HG03039 (cell line): ENCODE results near the gene CFDP1.
A peak's percentile ranks its signal among the peaks of the same experiment; 100 is the strongest.
"Not testable (repeated sequence)": the region's sequence is repeated elsewhere in the genome, so short reads cannot be mapped to it uniquely, and the experiment has no call there.

Experiments
- ATAC-seq: cut with Tn5 transposase; IDR thresholded peaks from one replicate; pipeline ENCODE4 v1.9.1; 2021; ENCODE audit warnings: mild to moderate bottlenecking, moderate library complexity; ENCODE audit not compliant: unreplicated experiment

Gene CFDP1

GRCh38 chr16:75272097-75272551 lies 161.2 kb downstream of the CFDP1 start:
- ATAC-seq = no peak

DNA sequence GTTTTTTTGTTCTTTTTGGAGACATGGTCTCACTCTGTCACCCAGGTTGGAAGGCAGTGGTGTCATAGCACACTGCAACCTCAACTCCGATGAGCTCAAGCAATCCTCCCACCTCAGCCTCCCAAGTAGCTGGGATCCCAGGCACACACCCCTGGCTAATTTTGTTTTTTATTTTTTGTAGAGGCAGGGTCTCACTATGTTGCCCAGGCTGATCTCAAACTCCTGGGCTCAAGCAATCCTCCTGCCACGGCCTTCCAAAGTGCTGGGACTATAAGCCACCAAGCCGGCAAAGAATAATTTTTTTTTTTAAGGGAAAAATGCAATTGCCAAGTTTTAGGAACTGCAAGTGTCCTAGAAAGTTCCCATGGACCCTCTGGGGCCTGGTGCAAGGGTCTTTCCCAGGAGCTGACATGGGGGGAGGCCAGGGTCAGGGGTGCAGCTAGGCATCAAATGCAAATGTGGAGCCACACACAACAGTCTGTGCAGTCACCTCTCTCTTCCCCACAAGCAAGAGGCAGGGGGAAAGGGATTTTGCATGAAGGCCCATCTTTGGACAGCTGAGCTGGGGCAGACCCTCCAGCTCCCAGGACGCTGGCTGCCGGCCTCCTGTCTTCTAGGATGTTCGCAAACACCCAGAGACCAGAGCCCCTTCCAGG lies 161.7 kb downstream of the CFDP1 start:
- ATAC-seq = no peak

DNA sequence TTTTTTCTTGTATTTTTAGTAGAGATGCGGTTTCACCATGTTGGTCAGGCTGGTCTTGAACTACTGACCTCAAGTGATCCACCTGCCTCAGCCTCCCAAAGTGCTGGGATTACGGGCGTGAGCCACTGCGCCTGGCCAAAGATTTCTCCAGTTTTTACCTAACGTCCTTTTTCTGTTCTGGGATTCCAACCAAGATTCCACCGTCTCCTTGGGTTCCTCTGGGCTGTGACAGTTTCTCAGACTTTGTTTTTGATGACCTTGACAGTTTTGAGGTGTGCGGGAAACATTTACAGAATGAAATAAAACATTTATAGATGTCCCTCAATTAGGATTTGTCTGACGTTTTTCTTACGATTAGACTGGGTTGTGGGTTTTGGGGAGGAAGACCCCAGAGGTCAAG lies 163.9 kb downstream of the CFDP1 start:
- ATAC-seq = not testable (repeated sequence)

DNA sequence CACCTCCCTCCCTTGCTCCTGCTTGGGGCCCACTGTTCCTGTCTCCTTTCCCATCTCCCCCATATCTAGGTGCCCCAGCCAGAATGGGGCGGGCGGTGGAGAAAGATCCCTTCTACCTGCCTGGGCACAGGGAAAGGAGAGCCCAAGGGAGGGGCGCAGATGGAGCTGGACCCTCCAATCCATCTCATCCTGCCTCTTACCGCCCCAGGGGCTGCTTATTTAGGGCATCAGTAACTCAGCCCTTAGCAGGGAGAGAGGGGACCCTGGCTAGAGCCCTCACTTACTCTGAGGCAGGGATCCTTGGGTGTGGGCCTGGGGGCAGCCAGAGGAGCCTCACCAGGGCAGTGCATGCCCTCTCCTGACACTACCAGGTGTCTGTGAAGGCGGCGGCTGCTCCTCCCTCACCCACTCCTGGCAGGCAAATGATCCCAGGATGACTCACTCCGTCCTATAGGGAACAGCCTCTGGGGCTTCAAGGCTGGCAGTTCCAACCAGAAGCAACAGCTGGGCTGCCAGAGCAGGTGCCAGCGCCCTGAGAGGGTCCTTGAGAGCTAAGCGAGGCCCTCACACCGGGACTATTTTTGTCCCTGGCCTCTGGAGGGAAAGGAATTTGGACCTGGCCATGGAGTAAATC lies 165.6 kb downstream of the CFDP1 start:
- ATAC-seq = no peak

DNA sequence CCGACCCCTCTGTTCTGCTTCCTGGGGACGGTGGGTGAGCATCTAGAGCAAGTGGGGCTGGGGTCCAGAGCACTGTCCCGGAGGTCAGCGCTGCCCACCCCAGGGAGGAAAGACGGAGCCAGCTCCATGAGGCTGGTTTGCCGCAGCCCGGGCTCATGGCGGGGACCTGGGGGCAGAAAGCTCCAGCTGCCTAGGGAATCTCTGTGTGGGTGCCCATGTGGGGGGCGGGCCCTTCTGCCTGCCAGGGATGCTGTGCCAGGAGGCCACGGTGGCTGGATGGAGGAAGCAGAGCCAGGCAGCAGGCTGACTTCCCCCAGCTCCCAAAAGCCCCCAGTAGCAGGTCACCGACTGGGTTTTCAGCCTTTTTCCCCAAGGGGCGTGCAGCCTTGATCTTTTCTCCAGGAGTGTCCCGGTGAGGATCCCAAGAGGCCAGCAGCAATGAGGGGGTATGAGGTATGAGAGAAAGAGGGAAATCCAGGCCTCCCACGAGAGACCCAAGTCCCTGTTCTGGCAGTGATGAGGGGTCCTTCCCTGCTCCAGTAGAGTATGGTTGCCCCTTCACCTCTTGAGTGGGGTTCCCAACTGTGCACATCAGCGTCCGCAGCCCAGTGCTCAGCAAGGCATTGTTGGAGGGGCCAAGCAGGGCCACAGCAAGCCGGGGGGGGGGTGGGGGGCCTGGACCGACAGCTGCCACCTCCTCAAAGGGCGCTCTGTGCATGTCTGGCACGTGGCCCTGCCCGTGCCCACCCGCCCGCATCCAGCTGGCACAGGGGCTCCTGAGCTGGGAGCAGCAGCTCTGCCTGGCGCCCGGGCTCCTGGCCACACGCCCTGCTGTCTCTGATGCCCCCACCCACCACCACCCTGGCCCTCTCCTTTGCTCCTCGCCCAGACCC lies 166.3 kb downstream of the CFDP1 start:
- no peak for ATAC-seq

DNA sequence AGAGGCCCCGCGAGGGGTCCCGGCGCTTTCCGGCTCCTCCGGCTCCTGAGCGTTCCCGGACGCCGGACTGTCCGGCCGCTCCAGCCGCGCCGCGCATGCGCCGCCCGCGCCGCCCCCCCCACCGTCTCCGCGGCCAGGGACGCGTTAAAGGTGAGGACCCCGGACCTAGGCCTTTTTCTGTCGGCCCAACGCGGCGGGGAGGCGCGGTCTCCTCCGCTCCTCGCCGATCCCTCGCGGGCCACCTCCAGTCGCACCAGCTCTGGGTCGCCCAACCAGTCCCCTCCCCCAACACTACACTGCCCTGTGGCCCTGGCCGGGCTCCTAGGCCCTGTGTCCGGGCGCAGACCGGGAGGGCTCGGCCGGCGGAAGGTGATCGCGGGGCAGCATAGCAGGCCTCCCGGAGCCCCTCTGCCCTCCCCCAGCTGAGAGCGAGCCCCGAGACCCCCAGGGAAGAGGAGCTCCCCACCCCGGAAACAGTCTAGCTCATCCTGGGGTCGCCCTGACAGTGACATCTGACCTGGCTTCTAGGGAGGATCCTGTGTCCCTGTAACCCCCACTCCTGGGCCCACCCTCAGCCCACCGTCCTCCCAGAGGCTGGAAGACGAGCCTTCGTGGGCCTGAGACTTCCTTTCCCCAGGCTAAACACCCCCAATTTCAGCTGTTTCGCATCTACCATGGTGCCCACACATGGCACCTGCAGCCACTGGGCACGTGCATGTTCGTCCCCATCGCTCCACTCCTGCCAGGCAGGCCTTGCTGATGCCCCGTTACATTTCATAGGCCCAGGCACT lies 167.2 kb downstream of the CFDP1 start:
- peak; percentile 44 for ATAC-seq

DNA sequence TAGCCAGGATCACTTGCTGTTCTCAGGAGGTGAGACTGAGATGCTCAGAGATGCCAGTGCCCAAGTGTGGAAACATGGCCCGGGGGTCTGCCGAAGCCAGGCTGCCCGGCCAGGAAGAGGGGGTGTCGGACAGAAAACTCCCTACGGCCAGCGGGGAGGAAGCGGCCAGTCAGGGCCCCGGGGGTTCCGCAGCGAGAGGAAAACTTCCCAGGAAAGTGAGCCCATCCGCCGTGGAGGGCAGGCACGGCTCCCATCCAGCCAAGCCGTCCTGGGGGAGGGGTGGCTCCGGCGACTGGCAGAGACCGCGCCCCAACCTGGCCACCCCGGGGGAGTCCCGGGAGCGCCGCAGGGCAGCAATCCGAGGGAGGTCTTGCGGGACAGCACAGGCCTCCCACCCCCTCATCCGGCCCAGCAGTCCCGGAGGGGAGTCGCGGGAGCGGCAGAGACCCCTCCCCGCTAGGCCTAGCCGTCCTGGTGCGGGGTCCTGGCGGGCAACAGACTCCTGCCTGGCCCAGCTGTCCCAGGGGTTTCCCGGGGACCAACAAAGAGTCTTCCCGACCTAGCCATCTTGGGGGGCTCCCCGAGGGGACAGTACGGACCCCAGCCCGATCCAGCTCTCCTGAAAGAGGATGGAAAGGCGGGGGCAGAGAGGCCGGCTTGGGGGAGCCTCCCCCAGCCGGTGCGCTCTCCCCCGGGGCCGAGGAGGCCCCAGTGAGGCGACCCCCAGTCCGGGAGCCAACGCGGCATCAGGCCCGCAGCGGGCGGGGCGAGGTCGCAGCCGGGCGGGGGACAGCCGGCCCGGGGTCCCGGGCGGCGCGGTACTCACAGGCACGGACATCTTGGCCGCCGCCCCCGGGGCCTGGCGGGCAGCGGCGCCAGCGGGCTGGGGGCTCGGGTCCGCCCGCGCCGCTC lies 168.0 kb downstream of the CFDP1 start:
- ATAC-seq = no peak

GRCh38 chr16:75264457-75264998 lies 168.8 kb downstream of the CFDP1 start:
- ATAC-seq = no peak

DNA sequence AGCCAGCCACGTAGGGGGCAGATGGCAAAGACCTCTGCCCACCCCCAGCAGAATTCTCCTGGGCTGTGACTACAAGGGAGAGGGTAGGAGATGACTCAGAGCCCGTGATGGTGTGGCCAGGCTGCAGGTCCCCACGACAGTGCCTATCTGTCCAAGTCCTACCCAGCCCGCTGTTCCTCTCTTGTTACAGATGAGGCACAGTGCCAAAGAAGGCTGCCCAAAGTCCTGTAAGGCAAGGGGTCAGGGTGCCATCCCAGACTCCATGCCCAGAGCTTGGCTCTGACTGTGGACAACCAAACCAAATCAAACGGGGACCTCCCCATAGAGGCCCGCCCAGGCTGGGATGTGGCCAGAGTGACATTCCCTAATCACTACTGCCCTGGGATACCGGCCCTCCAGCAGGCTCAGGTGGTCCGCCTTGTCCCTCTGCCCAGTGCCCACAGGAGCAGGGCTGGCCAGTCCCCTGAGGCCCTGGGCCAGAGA lies 169.3 kb downstream of the CFDP1 start:
- no peak for ATAC-seq

- ATAC-seq = no peak
These were observed 169.9 kb downstream of the CFDP1 start for GRCh38 chr16:75263291-75263962.

DNA sequence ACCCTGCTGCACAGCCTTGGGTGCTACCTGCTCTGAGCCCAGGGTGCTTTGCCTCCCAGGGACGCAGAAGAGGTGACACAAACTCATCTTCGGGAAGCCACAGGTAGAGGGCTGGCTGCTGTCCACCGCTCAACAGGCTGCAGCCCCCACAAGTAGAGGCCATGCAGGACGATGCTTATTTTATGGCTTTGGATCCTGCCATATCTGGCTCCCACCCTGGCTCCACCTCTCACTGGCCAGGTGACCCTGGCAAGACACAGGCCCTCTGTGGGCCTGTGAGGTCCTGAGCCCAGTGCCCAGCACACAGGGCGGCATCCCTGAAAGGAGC lies 170.5 kb downstream of the CFDP1 start:
- ATAC-seq = no peak

- no peak for ATAC-seq
These were observed 171.1 kb downstream of the CFDP1 start for GRCh38 chr16:75262104-75262799.

GRCh38 chr16:75261590-75262078 lies 171.7 kb downstream of the CFDP1 start:
- ATAC-seq = no peak

DNA sequence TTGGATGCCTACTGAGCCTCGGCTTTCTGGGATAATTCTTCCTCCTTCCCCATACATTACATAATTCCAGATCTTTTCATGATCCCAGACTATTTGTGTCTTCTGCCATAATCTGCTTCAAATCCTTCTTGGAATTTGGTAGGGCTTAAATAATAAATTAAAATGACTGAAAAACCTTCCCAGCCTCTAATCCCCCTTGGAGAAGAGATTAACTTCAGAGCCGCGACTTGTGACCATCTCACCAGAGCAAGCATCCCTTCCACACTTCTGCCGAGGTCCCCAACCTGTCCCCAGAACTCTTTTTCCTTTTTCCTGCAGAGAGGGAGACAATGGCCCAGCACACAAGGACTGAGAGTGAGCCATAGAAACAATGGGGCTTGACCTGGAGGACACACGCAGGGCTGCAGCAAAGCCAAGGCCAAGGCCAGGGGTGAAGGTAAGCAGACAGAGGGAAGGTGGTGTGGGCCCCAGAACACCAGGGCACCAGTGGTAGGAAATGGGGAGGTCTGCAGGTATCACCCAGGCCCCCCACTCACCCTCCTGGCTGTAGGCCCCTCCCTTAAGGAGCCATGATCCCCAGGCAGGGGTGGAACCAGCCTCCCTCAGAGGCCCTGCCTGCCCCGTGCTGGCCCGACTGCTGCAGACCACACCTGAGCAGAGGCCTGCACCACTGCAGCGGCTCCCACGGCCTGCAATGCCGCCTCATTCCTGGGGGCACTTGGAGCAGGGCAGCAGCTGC lies 172.3 kb downstream of the CFDP1 start:
- no peak for ATAC-seq

- ATAC-seq = no peak
These were observed 174.5 kb downstream of the CFDP1 start for GRCh38 chr16:75258807-75259141.

- ATAC-seq = no peak
These were observed 175.2 kb downstream of the CFDP1 start for GRCh38 chr16:75257886-75258806.
